GM21390 (cell line): ENCODE data around the gene PCDH7.
A peak's percentile ranks its signal among the peaks of the same experiment; 100 is the strongest.

Source experiments
- ATAC-seq: cut with Tn5 transposase; IDR thresholded peaks from one replicate; pipeline ENCODE4 v1.9.1; 2021; ENCODE audit not compliant: unreplicated experiment

The PCDH7 gene

GRCh38 chr4:30720021-30720660, at the start of gene PCDH7:
PCDH7 (plus strand) TSS chr4:30720369; CDS start chr4:30721423, 1,054 bp downstream.
- ATAC-seq = no peak

GRCh38 chr4:30671926-30672448, 48.2 kb upstream of the PCDH7 start:
- ATAC-seq = no peak

DNA sequence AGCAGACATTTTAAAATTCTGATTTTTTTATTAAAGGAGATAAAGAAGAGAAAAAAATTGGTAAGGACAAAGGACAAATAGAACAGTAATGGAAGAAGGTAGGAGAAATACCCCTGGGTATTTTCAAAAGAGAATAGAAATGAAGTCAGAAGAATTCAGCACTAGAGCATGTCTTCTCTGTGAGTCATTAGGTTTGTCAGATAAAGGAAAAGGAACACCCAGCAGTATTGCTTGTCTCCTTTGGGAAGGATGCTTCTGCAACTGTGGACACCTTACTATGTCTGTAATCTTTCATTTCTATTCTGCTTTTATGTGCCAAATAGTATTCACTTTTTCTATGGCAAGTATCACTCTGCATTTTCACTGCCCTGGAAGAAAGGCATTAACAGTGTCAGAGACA, 24.0 kb upstream of the PCDH7 start:
- no peak for ATAC-seq

DNA sequence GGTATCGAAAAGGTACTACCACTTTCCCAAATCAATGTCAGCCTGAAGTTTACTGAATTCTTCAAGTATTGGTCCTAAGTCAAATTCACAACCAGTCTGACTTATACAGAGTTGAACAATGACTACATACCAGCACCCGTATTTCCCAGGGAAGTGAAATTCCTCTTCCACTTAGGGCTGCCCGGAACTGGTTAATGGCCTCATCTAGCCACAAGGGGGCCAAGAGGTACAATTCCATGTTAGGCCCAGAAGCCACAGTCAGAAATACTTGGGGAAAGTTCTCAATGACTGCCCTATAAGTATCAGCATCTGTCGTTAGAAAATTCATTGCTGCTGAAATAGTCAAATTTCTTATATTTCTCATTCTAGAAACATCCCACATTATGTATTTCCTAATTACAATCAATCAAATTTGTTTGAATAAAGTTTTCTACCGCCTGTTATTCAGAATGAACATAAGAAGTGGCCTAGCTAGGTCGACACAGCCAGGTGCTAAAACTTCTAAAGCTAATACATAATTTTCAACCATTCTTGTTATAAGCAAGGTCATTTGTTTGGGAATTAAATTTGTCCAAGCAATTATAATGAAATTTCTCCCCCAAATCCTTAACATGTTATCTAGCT, 5.6 kb upstream of the PCDH7 start:
- ATAC-seq = no peak

DNA sequence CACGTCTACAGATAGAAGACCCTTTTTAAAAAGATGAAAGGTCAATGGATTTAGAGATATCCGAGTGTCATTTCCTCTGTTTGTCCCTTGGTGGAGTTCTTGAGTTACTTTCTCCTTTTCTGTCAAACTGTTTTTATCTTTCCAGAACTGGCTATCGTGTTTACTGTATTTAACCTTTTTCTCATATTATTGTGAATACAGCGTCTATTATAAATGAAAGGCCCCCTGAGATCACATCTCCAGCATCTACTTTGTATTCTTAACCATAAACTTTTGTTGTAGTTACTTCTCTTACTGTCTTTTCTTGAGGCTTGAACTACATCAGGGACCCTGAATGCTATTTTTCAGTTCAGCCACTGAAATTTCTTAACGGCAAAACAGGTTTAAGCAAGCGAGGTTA, 4.0 kb upstream of the PCDH7 start:
- ATAC-seq = no peak

DNA sequence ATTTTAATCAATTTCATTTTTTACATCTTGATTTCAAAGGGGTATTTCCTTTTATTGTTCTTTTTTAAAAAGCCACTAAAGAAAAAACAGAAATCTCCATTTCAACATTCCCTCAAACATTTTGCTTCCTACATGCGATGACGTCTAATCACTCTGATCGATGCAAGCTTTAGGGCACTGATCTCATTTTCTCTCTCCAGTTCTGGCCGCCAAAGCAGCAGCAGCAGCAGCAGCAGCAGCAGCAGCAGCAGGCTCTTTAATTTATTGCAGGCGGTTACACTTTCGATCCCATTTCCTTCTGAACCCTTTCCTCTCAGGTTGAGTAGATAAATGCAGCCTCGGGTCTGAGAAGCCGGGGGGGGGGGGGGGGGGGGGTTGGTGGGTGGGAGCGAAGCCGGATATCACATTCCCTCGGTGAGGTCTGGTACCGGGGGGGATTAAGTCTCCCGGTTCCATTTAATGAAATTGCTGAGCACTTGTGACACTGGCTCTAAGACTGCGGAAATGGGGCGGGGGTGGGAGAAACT, 3.4 kb upstream of the PCDH7 start:
- no peak for ATAC-seq

DNA sequence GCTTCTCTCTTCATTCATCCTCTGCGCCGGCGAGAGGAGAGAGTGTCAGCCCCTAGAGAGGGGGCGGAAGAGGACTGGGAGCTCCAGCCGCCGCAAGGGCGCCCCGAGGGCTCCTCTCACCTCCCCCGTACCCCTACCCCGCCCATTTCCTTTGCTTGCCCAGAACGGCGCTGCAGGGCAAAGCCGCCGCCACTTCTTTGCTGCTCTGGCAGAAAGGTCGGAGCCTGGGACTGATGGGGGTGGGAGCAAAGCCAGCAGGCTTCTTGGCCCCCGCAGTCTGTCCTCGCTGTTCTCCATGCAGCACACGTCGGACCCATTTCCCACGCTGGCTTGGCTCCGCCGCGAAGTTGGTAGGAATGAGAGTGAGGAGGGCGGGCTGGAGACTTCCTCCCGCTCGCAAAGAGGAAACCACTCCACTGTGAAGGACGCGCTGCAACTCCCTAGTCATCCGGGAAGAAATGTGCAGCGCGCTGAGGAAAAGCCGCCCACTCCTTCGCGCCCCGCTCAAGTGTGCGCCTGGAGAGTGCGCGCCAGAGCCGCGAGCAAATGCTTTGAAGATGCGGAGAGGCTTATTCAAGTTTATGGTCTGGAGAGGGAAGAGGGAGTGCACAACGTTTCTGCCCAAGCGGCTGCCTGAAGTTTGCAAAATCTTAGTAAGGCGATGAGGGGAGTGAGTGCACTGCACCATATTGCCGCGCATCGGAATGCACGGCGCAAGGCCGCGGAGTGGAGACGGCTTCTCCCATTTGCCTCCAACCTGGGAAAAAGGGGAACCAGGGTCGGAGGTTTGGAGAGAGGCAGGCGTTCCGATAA, 2.8 kb upstream of the PCDH7 start:
- peak; percentile 45 for ATAC-seq

GRCh38 chr4:30718021-30718542, 2.1 kb upstream of the PCDH7 start:
- no peak for ATAC-seq

DNA sequence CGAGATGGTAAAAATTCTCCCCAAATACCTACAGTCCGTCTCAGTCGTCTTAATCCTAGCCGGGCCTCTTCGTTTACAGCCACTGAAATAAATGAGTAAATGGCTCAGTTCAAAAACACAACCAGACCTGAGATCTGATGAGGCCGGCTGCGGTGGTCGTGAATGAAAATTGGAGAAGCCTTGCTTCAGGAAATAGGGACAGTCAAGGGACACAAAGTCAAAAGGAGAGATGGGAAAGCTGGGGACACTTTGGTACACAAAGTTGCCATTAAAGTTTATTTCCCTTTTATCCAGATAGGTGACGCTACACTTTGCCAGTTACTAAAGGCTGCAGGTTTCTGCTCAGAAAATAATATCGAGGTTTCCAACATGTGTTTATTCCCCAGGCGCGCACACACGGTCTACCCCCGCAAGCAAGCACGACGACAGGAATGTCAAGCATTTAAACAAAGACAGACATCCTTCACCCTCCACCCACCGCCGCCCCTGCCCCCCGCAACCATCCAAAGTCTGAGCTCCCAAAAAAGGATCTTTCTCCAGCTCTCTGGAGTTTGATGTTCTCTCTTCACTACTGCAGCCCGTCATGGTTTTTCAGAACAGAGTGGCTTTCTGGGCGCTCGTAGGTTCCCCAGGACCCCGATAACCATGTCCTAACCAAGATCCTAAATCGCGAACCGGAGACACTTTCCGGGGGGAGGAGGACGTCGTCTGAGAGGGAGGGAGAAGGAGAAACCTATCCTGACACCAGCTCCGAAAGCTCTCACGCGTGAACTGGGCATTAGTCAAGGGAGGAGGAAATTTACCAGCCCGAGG, 1.3 kb upstream of the PCDH7 start:
- ATAC-seq = no peak

DNA sequence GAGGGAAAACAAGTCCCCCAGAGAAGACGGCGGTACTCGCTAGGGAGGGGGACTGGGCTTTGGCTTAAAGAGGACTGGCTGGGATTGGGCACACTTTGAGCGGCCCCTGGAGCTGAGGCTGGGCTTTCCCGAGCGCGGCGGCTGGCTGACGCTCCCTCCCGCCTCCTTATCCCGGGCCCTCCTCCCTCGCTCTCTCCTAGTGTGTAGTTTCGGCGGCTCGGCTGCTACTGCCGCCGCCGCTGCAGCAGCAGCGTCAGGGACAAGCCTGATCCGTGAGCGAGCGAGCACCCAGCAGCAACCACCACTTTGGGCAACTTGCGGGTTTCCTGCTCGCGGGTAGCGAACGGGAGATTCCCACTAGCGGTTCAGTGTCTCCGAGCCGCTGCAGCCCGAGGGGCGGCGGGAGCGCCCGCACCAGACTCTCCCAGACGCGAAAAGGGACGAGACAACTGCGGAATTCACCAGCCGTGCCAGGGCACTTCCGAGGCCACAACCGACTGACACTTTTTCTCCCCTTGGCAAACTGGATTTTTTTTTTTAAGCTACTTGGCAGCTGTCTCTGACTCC, 632 bp upstream of the PCDH7 start:
- no peak for ATAC-seq

DNA sequence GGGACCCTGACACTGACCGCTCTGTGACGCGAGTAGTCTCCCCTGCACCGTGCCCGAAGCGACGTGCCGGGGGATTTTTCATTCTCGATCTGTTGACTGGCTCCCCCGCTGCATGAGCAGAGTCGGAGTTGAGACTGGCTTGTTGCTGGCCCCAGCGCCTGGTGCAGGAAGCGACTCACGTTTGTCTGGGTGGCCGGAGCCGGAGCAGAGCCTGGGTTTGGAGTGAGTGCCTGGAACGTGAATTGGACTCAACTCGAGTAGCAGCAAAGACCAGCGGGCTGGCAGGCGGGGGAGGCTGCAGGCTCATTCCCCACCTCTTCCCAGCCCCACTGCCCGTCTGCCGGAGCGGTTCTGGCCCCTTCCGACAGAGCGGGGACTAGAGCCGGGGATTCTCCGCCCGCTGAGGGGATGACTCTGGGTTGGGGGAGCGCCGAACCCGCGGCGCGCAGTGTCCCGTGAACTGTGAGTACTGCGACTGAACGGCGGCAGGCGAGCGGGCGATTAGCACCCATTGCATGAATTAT, 554 bp downstream of the PCDH7 start:
- ATAC-seq = no peak

DNA sequence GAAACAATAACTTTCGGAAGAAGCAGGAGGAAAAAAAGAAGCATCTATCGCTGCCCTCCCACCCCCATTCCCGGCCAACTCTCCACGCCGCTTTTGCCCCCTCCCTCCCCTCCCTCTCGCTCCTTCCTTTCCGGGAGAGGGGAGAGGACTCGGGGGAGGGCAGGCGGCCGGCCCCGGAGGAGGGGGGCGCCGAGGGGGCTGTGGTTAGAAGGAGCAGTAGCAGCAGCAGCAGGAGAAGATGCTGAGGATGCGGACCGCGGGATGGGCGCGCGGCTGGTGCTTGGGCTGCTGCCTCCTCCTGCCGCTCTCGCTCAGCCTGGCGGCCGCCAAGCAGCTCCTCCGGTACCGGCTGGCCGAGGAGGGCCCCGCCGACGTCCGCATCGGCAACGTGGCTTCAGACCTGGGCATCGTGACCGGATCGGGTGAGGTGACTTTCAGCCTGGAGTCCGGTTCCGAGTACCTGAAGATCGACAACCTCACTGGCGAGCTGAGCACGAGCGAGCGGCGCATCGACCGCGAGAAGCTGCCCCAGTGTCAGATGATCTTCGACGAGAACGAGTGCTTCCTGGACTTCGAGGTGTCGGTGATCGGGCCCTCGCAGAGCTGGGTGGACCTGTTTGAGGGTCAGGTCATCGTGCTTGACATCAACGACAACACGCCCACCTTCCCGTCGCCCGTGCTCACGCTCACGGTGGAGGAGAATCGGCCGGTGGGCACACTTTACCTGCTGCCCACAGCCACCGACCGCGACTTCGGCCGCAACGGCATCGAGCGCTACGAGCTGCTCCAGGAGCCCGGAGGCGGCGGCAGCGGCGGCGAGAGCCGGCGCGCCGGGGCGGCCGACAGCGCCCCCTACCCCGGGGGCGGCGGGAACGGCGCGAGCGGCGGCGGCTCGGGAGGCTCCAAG, 1.3 kb downstream of the PCDH7 start:
- no peak for ATAC-seq

- no peak for ATAC-seq
Observed at GRCh38 chr4:30722092-30722358, 1.9 kb downstream of the PCDH7 start.

GRCh38 chr4:30722359-30723200, 2.4 kb downstream of the PCDH7 start:
- ATAC-seq = no peak

- no peak for ATAC-seq
Observed at GRCh38 chr4:30723201-30723955, 3.2 kb downstream of the PCDH7 start.

GRCh38 chr4:30724247-30724646, 4.1 kb downstream of the PCDH7 start:
- no peak for ATAC-seq

DNA sequence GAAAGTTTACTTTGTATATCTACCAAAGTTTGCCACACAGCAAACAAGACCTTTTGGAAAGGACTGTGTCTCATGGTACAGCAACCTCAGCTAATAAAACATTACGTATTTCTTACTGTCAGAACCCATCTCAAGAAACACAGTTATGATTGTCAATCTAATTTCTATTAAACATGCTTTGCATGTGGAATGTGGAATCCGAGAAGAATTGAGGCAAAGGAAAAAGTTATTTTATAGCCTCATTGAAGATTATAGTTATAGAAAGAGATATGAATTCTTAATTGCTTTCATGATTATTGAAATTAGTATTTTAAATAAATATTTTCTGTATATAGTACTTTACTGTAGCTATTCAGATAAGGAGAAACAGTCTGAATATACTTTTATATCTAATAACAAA, 5.4 kb downstream of the PCDH7 start:
- ATAC-seq = no peak
